Measurements from ENCODE around the gene SCYL2. TPM values are rescaled to one million over a fixed set of nuclear protein-coding genes. Genes with fewer than 3 reads are reported as not detected.

Gene SCYL2
- total RNA-seq, 1 donor from 2014 or later = 59.8 TPM

DNA sequence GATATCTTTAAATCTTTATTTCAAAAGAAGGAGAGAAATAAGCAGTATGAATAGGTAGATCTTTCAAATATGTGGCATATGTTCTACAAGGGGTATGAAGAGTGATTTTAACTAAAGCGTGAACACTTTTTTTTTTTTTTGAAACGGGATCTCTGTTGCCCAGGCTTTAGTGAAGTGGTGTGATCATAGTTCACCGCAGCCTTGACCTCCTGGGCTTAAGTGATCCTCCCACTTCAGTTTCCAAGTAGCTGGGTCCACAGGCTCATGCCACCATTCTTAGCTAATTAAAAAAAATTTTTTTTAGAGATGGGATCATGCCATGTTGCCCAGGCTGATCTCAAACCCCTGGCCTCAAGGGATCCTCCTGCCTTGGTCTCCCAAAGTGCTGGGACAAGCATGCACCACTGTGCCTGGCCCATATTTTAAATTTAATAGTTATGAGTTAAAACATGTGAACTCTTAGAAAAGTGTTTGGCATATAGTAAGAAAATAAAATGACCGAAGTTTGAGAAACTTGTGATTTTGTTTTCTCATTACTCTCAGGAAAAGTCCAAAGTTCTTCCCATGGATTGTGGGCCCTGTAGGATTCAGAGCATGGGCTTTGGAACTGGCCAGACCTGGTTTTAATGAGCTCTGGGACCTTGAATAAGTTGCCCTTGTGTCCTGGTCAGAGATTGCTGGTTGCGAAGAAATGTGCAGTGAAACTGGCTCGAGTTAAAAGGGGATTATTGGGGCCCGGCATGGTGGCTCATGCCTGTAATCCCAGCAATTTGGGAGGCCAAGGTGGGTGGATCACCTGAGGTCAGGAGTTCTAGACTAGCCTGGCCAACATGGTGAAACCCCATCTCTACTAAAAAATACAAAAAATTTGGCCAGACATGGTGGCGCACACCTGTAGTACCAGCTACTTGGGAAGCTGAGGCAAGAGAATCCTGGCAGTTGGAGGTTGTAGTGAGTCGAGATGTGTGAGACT, 116.9 kb downstream of the SCYL2 start:
- H3K27ac Mint-ChIP-seq (ENCODE audit: unreplicated experiment) = no peak overlapping the region
- no peak for DNase-seq (ENCODE audit: low read depth, low spot score)

DNA sequence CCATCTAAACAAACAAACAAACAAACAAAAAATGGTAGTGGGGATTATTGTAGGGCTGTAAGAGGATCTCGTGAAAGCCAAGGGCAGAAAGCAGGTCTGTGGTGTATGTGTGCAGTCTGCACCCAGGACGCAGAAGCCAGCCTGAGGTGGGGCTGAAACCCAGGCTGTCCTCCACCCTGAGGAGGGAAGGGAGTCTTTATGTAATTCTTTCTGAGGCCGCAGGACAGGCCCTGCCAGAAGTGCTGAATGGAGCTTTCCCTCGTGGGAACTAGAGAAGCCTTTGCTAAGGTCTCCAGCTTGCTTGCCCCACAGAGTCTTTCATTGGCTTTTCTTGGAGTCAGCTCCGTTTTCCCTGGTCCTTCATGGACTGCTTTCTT, 117.6 kb downstream of the SCYL2 start:
- Mint-ChIP-seq H3K27ac (ENCODE audit: unreplicated experiment) (no peak overlapping the region), H3K36me3 (ENCODE audit: low read depth) (no peaks in the 10 kb centered on the region), H3K4me3 (no peak overlapping the region), H3K4me1 (peaks cover 10% of the 10 kb centered on the region), H3K9me3 (no peaks in the 10 kb centered on the region), H3K27me3 (ENCODE audit: low read depth) (no peaks in the 10 kb centered on the region)
- TF ChIP-seq, protein P1, sequence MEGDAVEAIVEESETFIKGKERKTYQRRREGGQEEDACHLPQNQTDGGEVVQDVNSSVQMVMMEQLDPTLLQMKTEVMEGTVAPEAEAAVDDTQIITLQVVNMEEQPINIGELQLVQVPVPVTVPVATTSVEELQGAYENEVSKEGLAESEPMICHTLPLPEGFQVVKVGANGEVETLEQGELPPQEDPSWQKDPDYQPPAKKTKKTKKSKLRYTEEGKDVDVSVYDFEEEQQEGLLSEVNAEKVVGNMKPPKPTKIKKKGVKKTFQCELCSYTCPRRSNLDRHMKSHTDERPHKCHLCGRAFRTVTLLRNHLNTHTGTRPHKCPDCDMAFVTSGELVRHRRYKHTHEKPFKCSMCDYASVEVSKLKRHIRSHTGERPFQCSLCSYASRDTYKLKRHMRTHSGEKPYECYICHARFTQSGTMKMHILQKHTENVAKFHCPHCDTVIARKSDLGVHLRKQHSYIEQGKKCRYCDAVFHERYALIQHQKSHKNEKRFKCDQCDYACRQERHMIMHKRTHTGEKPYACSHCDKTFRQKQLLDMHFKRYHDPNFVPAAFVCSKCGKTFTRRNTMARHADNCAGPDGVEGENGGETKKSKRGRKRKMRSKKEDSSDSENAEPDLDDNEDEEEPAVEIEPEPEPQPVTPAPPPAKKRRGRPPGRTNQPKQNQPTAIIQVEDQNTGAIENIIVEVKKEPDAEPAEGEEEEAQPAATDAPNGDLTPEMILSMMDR (conservative IDR thresholded peaks at IDR 0.05) = no peak
- no peak for DNase-seq (ENCODE audit: low read depth, low spot score)

More for the DNA sequence above, 116.9 kb downstream of the SCYL2 start:
- Mint-ChIP-seq H3K36me3 (ENCODE audit: low read depth) (no peaks in the 10 kb centered on the region), H3K4me1 (peaks cover 10% of the 10 kb centered on the region), H3K9me3 (no peaks in the 10 kb centered on the region), H3K4me3 (no peak overlapping the region), H3K27me3 (ENCODE audit: low read depth) (no peaks in the 10 kb centered on the region)
- TF ChIP-seq, protein P1 (conservative IDR thresholded peaks at IDR 0.05) = no peak

DNA sequence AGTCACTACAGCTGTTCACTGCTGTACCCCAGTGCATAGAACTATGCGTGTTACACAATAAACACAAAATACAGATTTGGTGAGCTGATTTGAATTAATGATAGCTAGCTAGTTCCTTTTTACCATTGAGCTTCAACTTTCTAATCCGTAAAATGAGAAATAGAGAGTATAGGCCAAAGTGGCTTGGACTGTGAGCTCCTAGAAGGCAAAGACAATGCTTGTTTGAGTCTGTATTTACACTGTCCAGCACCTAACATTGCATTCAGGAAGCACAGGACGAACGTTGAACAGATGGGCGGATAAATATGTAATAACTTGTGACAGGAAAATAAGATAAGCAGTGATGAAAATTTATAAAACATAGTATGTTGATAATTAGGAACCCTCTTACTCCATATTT, 121.4 kb downstream of the SCYL2 start:
- no peak overlapping the region for H3K27ac Mint-ChIP-seq (ENCODE audit: unreplicated experiment)

More for the DNA sequence above, 121.4 kb downstream of the SCYL2 start:
- TF ChIP-seq, protein P1 (conservative IDR thresholded peaks at IDR 0.05) = no peak
- peaks cover 2% of the 10 kb centered on the region for H3K4me1 Mint-ChIP-seq
- H3K4me3 Mint-ChIP-seq = no peak overlapping the region
- no peaks in the 10 kb centered on the region for H3K9me3 Mint-ChIP-seq
- no peak for DNase-seq (ENCODE audit: low read depth, low spot score)
- H3K27me3 Mint-ChIP-seq (ENCODE audit: low read depth) = no peaks in the 10 kb centered on the region
- H3K36me3 Mint-ChIP-seq (ENCODE audit: low read depth) = no peaks in the 10 kb centered on the region

Other genes with a start within 250 kb of the SCYL2 start
- 17.8 and 19.0 TPM in 2 replicates for gene BLTP3B, start 124.3 kb upstream of the SCYL2 start, total RNA-seq
- gene ACTR6, start 66.4 kb upstream of the SCYL2 start, total RNA-seq = 36.3 and 38.2 TPM in 2 replicates
- 3.5 and 4.1 TPM in 2 replicates for gene DEPDC4, start 98 bp upstream of the SCYL2 start, total RNA-seq
- not detected in 2 replicates for gene SLC17A8, start 89.9 kb downstream of the SCYL2 start, total RNA-seq
- gene NR1H4, start 206.7 kb downstream of the SCYL2 start, total RNA-seq = not detected in 2 replicates

Measured in neural crest cell (in vitro differentiated cells).